Sciatic nerve (tissue), 2 donors: ENCODE measurements around the gene SRCIN1. TPM values are rescaled to one million over a fixed set of nuclear protein-coding genes. Genes with fewer than 3 reads are reported as not detected.

Experiments
- ATAC-seq: fragments of 200-7000 bp; cut with Tn5 transposase; one replicate; pipeline ENCODE4 v1.9.1; 2020; ENCODE audit warnings: mild to moderate bottlenecking, moderate library complexity
- DNase-seq: peaks from one replicate; pipeline ENCODE4 v3.0.0-alpha.2; 2020; ENCODE audit warnings: low spot score
- intact Hi-C: fragments of 100-400 bp; cut with DNase I; formaldehyde crosslinking; loops from one replicate; pipeline ENCODE4 v1.14.2; 2022
- total RNA-seq: library from RNA; stranded (reverse); fragmentation: NEBNext Ultra II Directional; extraction: Animal tissue kit (Norgen Biotek cat#: 25700); gene quantifications from one replicate; pipeline ENCODE4 v1.2.1, GENCODE V29; 2021
- donor health status: DM: no; HTN: no; CAD: no.
- donor health status: DM: no; HTN: no; CAD: no.

SRCIN1 gene
- total RNA-seq, 1 donor from 2014 or later = 4.5 TPM

DNA sequence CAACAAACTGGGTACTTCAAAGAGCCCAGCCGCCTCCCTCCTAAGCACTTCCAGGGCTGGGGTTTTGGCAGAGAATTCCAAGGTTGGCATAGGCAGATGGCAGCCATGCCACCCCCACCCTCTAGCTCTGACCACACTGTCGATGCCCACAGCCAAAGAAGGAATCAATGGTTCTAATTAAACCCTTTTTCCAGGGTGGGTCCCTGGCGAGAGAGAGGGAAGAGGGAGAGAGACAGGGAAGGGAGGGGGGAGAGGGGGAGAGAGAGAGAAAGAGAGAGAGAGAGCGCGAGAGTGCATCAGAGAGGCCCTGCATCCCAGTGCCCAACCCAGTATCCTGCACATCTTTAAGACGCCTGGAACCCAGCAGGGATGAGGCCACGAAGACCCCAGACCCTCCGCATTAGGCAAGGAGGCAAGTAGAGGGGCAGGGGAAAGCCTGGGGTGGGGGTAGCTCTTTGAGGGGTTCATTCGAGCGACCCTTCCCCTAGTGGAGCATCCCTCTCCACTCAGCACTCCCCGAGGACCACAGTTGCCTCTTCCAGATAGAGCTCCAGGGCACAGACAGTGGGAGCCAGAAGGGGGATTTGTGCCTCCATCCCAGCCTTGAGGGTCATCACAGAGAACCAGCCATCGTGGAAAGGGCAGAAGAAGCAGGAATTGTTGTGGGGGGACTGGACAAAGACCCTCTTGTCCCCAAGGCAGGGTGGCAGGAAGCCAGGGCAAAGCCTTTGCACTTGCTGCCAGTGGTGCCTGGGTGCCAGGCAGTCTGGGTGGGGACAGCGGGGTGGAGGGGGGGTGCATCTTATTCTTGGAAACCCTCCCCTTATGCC lies 2.6 kb downstream of the SRCIN1 start:
- intact Hi-C loops = no loop called here

DNA sequence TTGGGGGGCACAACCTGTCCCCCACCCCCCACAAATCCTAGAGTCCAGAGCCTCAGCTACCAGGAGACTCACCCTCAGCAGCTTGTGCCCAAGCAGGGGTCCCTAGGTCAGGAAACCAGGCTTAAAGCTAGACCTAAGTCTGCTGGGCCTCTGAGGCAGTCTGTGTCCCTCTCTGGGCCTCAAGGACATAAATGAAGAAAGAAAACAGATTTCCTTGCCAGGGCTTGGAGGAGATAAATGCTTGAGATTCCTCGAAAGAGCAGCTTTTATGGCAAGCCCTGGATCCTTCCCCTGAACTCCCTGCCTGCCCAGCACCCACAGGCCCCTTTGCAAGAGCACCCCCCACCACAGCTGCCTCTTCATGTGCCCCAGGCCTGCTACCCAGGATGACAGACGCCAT lies 3.3 kb downstream of the SRCIN1 start:
- ATAC-seq (no peak), DNase-seq (no peak)
- intact Hi-C loops = no loop called here

More for the DNA sequence above, 2.6 kb downstream of the SRCIN1 start:
- ATAC-seq (no peak), DNase-seq (no peak)

DNA sequence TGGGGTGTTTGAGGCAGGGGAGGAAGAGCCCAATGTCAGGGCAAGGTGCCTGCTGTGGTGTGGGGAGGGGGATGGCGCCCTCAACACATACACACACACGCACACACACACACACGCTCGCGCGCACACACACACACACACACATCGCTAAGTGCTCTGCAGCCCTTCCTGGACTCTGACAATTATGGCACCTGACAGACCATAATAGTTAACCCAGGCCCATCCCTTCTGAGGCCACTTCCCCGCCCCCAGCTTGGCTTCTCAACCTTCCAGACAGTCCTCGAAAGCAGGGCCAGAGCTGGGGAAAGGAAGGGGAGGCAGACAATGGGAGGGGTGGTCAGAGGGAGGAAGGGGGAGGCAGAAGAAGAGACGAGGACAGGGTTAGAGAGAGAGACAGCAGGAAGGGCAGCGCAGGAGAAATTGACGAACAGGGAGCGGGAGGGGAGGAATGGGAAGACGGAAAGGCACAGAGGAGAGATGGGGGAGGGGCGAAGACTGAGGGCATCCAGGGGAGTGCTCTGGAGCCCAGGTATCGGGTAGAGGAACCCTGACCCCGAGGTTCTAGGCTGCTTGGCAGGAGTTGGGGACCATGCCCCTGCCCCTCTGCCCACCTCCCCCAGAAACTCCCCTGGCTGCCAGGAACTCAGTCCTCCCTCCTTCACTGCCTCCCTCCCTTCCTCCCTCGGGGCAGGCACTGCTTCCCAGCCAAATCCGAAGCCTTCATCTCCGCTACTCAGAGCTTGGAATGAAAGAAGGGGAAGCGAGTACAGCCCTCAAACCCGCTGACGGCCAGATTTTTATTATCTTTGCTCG lies 4.0 kb downstream of the SRCIN1 start:
- no peak for DNase-seq
- ATAC-seq = peak; percentile 14
- intact Hi-C loops = no loop called here

DNA sequence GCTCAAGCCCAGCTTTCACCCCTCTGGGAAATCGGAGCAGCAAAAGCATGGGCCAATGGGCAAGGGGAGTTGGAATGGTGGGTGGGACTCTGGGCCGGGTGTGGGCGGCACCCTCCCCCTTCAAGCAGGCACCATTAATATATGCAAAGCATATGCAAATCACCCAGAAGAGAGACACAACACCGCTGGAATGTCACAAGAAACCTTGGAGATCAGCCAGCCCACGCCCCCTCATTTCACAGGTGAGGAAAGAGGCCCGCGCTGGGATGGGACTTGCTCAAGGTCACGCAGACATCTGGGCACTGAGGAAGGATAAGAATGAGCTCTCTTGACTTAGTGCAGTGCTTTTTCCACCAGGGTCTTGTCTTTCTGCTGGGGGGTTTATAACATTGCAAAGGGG lies 4.8 kb downstream of the SRCIN1 start:
- ATAC-seq (no peak), DNase-seq (no peak)
- intact Hi-C loops = no loop called here

DNA sequence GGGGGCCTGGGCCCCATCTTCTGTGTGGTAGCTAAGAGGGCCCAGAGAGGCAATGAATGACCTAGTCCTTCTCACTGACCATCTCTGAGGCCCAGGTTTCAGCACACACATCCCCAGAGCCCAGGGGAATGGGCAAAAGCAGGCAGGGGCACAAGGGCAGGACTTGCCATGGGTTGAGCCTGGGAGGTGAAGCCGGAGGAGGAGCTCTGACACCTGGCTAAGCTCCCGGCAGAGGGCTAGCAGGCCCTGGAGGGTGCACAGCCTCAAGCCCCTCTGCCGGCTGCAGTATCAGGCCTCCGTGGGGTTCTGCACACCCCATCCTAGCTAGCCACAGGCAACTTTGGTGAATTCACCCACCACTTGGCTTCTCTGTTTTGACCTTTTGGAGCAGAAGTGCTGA lies 5.3 kb downstream of the SRCIN1 start:
- no peak for ATAC-seq
- intact Hi-C loops = no loop called here
- no peak for DNase-seq

DNA sequence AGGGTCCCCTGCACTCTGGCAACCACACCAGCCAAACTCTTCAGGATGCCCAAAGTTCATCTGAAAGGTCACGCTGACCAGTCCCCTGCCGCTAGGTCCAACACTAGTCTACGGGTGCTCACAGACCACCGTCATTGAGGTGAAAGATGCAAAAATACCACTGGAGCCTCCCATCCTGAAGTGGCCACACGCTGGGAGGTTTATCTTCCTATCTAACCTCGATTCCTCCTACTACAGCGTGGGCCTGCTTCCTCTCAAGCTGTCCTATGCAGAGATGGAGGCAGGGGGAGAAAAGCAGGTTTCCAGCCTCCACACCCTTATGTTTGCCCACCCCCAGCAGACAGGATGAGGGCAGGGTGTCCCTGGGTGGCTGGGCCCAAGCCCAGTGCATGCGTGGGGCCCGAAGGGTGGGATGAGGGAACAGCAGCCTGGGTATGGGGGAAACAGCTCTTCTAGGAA lies 6.3 kb downstream of the SRCIN1 start:
- ATAC-seq = no peak
- no peak for DNase-seq
- intact Hi-C loops = no loop called here

DNA sequence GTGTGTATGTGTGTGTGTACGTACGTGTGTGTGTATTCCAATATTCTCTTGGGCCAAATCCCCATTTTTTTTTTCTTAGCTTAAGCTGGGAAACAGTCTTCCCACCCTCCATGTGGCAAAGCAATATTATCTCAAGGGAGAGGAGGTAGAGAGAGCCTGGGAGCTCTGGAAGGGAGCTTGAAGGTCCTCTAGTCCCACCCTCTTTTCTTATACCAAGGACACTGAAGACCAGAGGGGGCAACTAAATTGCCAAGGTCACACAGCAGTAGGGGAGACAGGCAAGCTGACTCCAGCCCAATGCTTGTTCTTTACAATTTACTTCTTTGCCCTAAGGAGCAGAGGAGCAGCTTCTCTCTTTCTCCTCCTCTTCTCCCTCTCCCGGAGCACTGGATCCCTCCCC lies 6.8 kb downstream of the SRCIN1 start:
- no peak for DNase-seq
- ATAC-seq = no peak
- intact Hi-C loops = no loop called here

DNA sequence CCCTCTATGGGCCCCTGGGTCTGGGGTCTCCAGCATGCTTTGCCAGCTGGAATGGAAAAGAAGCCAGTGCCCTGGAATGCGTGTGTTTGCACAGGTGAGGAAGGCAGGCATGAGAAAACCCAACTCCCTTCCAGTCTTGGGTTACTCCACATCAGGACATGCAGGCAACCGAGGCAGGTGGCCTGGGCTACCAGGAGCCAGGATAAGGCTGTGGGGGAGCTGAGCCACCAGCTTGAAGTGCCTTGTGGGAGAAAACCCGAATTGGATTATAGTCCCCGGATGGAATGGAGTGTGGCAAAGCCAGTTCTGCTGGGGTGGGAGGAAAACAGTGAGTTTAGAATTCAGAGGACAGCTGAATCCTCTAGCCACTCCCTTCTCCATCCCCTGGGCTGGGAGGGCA lies 7.2 kb downstream of the SRCIN1 start:
- no peak for DNase-seq
- intact Hi-C loops = no loop called here
- no peak for ATAC-seq

DNA sequence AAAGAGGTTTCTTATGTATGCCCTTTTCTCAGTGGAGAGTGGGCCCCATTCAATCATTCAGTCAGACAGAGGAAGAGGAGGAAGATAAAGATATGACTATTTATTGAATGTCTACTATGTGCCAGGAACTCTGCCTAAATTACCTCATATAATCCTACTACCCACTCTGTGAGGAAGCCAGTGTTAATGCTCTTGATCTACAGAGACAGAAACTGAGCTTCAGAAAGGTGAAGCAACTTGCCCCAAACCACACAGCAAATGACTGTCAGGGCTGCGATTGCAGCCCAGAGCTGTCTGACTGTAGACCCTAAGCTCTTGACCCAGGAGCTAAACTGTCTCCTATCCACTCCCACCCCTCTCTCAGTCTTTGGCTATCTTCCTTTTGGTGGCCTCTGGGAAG lies 8.4 kb downstream of the SRCIN1 start:
- ATAC-seq (no peak), DNase-seq (no peak)
- intact Hi-C loops = no loop called here

DNA sequence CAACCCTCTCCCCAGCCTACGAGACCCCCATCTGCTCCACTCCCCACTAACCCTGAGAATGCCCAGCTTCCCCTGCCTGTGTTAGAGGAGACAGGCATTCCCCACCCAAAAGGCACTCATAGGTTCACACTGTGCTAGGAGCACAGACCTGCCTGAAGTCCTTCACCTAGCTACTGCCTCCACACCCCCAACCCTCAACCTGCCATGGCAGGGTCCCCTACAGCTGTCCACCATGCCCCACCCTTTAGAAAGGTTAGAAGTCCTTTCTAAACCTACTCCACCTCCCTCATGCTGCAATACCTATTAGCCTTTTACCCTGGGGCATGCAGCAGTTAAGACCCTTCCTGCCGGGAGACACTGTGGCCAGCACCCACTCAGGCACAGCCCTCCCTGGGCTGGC lies 9.1 kb downstream of the SRCIN1 start:
- no peak for ATAC-seq
- intact Hi-C loops = no loop called here
- DNase-seq = no peak

DNA sequence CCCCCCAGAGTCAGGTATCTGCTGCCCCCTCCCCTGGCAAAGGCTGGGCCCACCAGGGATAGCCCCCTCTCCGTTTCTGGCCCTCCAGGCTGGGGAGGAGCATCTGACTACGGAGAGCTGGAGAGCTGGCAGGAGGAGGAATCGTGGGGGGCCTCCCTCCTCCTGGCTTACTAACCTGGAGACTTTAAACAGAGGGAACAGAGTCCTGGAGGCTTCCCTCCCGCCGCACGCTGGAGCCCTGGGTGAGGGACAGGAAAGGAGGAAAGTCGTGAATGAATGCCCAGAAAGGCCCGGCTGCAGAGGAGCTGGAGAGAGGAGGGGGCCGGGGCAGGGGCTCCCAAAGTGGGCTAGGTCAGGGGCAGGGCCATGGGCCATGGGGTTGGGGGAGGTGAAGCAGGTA lies 9.9 kb downstream of the SRCIN1 start:
- intact Hi-C loops = no loop called here
- DNase-seq (no peak), ATAC-seq (no peak)

DNA sequence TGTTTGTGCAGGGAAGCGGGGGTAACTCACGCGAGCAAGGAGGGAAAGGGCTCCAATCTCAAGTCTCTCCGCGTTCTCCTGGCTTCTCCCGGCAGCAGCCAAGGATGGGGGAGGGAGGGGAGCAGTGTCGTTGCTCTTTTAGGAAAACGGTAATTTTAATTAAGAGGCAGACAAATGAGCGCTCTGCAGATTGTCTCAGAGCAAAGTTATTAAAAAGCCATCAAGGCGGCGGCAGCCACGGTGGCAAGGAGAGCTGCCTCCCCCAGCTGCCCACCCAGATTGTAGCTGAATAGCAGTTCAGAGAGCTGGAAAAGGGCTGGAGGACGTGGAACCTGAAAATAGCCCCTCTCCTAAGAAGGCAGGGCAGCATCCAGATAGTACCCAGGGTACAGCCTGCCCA lies 11.6 kb downstream of the SRCIN1 start:
- ATAC-seq (no peak), DNase-seq (no peak)
- intact Hi-C loops = no loop called here

DNA sequence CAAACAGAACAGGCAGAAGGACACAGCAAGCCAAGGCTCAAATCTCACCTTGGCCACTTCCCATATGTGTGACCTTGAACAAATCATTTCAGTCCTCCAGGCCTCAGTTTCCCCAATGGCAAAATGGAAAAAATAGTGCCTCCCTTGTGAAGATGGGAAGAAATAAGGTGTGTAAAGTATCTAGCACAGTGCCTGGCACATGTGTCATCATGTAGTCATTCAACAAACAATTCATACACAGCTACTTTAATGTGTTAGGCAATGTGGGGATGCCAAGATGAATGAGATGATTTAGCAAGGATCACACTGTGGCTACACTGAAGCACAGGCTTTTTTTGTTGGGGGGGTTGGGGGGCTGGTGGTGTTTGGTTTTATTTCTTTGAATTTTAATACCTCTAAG lies 13.3 kb downstream of the SRCIN1 start:
- intact Hi-C loops = no loop called here
- no peak for DNase-seq
- ATAC-seq = no peak

DNA sequence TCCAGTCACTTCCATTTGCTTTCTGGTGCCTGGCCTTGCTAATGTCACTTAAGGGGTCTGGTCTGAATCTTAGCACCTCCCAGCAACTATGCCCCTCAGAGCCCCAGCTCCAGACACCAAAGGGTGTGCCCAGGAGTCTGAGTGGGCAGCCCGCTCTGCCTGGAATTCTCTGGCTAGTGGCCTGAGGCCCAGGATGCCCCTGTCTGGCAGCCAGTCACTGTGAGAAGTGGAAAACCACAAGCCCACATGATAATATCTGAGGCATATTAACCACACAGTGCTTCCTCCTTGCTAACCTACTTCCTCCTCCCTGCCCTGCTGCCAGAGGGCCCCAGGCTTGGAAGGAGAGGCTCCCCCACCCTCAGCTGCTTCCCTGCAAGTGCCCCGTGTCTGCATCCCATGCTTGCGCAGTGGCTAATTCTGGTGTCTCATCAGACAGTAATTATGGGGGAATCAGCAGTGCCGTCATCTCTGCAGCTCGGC lies 14.0 kb downstream of the SRCIN1 start:
- DNase-seq = no peak
- ATAC-seq = no peak
- intact Hi-C loops = no loop called here

DNA sequence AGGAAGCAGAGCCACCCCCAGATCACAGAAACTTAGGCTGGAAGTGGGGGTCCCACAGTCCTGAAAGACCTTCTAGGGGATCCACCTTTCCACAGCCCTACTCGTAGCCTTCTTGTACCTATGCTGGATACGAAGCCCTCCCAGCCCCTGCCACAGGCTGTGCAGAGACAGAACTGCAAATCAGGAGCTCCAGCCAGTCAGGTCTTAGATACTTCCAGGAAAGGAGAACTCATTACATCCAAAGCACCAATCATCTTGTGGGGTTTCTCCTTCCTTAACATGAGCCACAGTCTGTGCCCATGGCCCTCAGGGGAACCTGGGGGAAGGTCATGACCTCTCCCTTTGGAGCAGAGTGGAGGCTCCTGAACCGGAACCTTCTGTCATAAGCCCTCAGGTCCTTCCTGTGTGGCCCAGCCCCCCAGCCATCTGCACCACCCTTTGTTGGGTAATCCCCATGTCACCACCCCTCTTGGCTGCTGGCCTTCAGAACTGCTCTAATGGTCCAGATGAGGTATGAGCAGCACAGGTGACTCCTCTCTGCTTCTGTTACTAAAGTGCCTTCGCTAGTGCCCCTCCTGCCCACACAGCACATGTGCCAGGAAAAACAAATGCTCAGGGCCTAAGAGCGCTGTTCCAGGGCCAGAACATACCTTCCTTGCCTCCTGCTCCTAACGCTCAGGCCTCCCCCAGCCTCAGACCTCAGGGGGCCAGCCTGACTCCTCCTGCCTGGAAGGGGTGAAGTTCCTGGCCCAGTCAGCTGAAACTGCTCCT lies 14.6 kb downstream of the SRCIN1 start:
- intact Hi-C loops = no loop called here
- DNase-seq = no peak
- ATAC-seq = no peak

DNA sequence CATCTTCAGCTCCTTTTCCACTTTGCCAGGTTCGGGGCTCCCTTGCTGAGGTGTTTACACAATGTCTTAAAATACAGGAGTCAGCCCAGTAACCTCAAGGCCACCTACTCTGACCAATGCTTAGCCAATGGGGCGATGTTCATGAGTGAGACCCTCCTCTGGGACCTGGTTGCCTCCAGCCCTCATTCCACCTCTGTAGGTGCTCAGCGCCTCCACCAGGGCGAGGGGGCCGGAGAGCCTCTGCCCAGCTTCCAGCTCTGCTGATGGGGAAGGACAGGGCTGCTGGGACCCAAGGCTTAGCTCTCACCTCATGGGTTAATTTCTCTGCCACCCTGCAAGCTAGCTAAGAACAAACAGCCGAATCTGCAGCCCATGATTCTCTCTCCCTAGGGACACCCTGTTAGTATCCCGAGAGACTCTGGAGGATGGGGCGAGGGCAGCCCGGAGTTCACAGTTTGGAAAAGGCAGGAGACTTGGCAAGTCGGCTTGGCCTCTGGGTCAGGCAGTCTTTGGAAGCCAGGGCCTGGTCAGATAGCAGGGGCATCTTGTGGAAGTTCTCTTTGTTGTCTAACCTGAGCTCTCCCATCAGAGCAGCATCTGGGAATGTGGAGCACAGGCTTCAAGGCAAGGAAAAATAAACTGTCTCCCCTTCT lies 16.2 kb downstream of the SRCIN1 start:
- ATAC-seq (no peak), DNase-seq (no peak)
- intact Hi-C loops = no loop called here

DNA sequence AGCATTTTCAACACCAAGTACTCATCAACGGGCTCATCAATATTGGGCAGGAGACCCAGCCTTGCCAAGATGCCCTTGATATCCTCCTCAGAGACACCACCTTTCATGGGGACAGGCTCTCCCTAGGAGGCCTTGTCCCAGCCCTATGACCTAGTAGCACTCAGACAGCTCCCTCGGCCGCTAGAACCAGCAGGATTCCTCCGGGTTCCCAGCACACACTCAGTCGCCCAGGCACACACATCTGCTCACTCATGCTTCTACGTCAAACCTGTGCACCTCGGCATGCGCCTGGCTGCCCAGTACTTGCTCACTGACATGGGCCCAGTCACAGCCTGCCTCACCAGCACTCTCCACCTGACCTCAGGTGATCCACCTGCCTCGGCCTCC lies 17.0 kb downstream of the SRCIN1 start:
- intact Hi-C loops = no loop called here
- DNase-seq = no peak
- no peak for ATAC-seq

DNA sequence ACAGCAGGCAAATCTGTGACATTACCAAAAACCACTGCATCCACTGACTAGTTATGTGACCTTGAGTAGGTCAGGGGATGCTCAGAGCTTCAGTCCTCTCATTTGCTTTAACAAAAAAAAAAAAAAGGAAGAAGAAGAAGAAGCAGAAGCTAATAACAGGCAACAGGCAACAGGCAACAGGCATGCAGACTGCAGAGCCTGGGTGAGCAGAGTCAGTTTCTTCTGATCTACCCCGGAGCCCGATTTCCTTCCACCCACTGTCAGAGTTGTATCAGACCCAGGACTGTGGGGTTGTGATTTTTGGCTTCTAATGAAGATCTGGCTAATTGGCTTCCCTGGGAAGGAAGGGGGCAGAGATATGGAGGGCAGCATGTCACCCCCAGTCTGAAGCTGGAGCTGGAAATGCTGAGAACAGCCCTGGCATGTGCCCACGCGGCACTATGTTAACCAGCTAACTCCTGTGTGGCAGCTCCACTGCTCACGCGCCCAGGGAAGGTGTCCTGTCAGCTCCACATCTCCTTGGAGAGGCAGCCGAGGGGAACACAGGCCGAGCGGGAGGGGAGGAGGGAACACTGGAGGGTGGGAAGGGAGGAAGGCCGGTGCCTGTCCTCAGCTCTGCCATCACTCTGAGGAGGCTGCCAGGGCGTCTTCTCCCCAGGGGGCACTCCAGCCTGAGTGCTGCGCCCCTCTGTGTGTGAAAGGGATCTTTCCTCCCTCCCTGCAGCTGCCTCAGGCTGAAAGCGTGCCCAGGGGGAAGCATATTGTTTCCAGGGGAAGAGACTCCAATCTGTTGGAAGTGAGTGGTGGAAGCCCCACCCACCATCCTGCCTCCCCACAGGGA lies 17.6 kb downstream of the SRCIN1 start:
- no peak for DNase-seq
- ATAC-seq = no peak
- intact Hi-C loops = no loop called here
